Stimulated activated naive CD4-positive, alpha-beta T cell treated with Interleukin-2 at 50 U/mL for 16 hours (primary cell): ENCODE measurements around the gene PPP2R2C.

Source experiments
- DNase-seq: peaks from one replicate; lab custom pipeline; 2025; lab: John Stamatoyannopoulos, UW

Gene PPP2R2C

DNA sequence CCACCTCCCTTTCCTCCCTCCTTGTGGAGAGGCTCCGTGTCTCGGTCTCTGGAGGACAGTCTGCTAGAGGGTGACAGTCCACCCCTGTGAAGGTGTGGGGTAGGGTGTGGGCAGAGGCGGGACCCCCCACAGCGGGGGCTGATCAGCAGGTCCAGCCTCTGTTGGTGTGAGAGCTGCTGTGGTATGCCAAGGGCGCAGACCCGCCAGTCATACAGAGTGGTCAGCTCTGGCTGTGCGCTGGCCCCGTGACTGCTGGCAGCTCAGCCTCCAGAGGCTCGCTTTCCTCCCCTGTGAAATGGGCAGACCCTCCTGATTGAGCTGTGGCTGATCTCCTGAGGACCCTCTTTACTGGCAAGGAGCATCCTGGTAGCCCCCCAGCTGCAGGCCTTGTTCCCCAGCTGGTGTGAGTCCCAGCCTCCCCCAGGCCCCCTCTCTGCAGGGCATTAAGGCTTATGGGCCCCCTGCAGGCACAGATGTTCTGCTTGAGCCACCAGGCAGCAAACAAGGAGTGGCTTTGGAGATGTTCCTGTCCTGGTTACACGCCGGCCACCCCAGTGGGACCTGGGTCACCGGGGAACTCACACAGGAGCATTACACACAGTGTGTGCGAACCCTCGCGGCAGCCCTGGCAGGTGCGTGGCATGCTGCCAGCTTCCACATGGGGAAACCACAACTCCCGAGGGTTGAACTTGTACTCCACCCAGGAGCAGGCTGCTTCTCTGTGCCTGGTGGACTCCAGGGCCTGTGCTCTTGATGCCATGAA, 76.8 kb downstream of the PPP2R2C start:
- DNase-seq, result no peak

DNA sequence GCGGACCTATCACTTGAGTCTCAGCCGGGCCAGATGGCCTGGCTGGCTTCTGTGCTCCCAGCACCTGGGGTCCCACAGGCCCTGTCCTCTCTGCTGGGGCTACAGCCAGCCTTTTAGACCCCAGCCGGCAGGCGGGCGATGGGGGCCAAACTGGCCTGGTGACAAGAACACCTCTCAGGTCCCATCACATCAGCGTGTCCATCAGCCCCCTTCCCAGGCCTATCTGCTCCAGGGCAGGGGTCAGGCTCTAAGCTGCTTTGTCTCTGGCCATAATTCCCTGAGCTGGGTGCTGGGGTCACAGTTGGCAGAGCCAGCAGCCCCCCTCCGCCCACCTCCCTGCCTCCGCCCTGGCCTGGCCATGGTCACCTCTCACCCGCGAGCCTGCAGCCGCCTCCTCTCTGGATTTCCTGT, 77.7 kb downstream of the PPP2R2C start:
- DNase-seq, result no peak

DNA sequence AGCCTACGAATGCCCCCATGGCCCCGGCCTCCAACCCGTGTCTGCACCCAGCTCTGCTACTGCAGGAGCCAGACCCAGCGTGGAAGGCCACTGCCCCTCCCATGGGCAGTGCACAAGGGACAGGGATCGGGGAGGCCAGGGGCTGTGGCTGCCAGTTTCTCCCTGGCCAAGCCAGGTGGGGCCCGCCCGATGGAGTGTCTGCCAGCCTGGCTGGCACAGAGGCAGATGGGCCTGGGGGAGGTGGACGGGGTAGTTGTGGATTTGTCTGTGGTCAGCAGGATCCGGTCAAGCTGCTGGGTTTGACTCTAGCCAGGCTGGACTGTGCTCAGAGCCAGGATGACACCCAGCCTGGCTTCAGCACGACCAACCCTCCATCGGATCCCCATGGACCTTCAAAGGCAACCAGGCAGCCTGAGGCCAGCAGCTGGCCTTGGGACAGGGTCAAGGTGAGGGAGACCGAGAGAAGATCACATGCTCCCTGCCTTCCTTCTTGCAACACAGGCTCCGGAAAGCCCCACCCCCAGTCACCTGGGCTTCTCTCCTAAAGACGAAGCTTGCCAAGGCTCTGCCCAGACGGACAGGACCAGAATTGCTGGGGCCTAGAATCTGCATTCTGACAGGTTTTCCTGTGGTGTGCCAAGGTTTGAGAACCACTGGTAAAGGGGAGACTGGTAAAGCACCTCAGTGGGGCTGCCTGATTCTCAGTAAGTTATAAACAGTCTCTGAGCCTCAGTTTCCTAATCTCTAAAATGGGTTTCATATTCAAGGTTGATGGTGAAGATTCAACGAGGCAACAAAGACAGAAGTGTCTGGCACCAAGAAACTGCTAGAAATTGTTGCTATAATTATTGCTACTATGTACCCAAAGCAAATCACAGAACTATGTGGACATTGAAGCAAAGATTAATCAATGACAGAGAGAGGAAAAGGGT, 78.6 kb downstream of the PPP2R2C start:
- no peak for DNase-seq

DNA sequence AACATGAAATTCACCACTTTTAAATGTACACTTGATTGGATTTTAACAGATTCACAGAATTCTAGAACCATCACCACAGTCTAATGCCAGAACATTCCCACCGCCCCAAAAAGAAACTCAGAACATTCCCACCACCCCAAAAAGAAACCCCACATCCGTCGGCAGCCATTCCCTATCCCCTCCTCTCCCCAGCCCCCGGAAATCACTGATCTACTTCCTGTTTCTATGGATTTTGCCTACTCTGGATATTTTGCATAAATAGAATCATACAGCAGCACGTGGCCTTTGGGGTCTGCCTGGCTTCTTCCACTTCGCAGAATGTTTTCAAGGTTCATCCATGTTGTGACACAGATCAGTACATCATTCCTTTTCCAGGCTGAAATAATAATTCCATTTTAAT, 79.3 kb downstream of the PPP2R2C start:
- no peak for DNase-seq

DNA sequence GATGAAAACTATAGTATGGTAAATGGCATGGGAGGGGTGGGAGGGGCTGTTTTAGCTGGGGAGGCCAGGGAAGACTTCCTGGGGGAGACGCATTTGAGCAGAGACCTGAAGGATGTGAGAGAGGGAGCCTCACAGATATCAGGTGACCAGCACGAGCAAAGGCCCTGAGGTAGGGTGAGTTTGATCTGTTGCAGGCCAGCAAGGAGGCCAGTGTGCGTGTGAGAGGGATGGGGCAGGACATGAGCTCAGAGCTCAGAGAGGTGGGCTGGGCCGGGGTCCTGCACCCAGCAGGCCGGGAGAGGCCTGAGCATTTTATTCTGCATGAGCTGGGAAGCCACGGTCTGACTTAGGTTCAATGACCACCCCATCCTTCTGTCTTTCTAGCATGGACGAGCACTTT, 80.0 kb downstream of the PPP2R2C start:
- no peak for DNase-seq

DNA sequence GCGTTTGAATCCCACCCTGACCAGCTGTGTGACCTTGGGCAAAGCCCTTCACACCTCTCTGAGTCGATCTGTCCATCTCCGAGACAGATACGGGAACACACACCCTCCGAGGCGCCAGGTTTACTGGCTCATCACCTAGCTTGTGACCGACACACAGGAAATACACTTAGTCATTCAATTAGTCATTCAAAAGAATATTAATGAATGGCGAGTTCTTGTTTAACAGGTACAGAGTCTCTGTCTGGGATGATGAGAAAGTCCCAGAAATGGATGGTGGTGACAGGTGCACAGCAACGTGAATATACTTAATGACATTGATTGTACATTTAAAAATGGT, 80.6 kb downstream of the PPP2R2C start:
- no peak for DNase-seq

DNA sequence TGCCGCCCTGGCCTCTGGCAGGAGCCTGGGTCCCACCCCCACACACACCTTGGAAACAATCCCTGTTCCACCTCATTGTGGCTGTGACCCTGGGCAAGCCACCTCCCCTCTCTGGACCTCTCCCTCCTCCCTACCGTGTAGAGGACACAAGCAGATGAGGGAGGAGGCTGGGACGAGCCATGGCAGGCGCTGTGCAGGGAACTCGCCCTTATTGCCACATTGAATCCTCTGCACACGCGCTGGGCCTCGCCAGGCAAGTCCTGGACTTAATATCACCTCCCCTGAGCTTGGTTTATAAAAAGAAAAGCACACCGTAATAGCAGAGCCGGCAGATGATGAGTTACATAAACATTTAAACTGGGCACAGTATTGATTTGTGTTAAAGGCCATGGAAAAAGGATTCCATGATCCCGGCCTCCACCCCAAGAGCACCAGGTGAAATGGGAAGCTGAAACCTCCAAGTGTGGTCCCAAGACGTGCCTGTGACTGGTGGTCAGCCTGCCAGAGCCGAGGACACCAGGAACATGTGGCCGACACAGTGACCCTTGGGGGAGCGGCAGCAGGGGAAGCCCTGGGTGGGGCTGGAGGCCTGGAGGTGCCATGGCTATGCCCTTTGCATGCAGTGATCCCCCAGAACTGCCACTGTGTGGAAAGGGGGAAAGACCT, 81.1 kb downstream of the PPP2R2C start:
- no peak for DNase-seq

DNA sequence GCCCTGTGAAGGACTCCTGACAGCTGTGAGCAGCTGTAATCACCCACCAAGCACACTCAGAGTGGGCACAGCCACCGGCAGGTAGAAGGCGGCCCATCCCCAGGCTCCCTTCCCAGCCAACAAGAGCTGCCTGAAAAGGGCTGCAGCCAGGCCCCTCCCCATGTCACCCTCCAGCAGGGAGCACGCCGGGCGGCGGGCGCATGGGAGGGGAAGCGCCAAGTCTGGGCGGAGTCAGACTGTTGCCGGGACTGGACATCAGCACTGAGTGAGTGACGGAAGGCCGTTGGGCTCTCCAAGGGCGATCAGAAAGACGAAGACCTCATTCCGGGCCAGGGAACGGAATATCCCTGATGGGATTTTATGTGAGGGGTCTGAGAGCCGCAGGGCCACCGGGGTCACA, 82.1 kb downstream of the PPP2R2C start:
- DNase-seq, result no peak

DNA sequence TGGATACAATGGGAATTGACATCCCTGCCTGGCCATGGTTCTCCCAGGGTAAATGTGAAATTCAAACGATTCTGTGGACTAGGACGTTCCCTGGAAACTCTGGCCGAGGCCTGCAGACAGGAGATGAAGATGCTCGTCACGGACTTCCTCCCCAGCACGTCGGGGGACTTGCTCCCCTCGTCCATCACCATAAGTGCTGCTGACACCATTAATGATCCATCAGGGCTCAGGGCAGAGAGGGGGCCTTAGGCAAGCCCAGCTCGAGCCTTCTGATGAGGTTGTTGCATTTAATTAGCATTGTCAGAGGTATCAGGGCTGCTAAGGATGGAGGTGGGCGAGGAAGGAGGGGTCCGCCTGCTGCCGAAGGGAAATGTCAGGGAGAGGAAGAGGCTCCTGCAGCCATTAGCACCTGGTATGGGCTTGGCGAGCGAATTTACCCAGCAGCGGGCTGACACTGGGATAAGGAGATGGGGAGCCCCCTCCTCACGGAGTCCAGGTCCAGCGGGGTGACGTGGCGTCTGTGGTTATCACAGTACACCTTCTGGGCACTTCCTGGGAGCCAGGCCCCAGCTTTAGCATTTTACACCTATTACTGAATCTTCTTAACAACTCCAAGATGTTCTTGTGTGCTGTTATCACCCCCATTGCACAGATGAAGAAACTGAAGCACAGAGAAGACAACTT, 83.1 kb downstream of the PPP2R2C start:
- no peak for DNase-seq

DNA sequence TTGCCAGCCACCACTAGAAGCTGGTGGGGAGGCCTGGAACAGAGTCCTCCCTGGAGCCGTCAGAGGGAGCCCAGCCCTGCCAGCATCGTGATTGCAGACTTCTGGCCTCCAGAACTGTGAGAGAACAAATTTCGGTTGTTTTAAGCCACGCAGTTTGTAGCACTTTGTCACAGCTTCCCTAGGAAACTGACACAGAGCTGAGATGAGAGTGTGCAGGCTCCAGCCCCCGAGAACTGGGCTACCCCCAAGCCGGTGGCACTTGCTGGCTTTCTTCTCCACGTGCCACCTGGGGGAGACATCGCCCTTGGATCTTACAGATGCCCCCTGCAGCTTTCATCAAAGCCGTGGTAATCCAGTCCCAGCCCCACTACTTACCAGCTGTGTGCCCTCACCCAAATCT, 83.7 kb downstream of the PPP2R2C start:
- DNase-seq, result no peak

DNA sequence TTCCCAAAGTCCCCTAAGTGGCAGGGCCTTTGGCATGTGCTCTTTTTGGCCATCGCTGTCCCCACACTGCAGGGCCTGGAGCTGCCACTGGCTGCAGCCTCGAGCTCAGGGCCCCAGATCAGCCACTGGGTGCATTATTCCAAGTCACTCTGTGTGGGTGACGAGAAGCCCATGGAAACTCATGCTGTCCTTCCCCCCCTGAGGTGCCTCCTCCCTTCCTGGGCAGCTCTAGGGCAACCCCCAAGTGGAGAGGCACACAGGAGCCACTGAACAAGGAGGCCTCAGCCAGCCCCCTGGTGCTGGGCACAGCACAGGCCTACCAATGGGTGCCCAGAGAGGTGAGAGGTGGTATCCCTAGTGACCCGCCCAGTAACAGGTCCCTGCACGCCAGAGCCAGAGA, 84.5 kb downstream of the PPP2R2C start:
- no peak for DNase-seq

DNA sequence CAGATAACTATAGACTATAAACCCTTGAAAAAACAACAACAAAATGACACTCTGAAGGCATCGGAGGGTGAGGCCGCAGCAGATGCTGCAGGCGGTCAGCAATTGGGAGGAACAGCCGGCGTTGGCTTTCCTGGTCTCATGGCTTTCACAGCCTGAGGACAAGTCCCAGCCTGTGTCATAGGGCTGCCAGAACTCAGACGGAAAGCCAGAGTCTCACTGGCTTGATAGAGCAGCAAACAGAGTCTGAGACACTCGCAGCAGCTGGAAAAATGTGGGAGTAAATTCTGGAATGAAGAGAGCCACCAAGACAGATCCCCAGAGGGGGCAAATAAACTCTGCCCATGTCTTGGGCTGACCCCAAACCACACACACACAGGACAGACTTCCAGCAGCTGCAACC, 86.3 kb downstream of the PPP2R2C start:
- DNase-seq, result no peak

DNA sequence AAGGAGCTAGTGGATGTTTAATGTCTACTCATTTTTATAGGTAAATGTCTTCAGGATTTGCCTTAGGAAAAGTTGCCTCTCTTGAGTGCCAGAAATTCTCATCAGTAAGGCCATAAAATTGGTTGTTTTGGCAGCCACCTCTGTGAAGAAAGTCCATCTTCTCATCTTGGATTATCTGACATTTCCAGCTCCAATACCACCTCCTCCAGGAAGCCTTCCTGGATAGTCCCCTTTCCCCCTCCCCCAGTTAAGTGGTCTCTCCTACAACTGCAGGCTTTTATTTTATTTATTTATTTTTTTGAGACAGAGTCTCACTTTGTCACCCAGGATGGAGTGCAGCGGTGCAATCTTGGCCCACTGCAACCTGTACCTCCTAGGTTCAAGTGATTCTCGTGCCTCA, 87.1 kb downstream of the PPP2R2C start:
- DNase-seq, result no peak

DNA sequence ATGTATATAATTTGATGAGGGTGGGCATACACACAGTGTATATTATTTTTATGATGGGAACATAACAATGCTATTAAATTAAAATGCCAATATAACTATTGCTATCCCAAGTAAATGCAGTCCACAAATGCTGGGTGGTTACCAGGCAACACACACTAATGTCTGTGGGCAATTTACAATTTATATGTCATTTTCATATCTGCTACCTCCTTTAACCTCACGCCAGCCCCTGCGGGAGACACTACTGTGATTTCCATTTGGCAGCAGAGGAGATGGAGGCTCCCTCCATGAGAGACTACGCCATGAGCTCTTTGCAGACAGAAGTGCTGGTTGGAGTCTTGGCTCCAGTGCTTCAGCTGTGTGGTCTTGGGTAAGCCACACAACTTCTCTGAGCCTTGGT, 87.9 kb downstream of the PPP2R2C start:
- no peak for DNase-seq

DNA sequence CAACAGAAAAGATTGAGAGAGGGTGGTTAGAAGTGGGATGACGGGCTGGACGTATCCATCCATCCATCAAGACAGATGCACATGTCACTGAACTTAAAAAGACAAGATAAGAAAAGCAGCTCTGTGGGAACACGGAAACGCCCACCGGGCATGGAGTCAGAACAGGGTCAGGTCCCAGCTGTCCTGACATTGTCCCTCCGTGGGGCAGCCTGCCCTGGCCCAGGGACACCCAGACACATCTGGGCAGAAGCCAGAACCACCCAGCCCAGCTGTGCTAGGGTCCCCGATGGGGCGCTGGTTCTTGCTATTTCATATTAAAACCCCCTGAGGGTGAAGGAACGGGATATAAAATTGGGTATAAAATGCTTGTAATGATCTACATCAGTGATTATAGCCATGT, 88.5 kb downstream of the PPP2R2C start:
- DNase-seq, result no peak

DNA sequence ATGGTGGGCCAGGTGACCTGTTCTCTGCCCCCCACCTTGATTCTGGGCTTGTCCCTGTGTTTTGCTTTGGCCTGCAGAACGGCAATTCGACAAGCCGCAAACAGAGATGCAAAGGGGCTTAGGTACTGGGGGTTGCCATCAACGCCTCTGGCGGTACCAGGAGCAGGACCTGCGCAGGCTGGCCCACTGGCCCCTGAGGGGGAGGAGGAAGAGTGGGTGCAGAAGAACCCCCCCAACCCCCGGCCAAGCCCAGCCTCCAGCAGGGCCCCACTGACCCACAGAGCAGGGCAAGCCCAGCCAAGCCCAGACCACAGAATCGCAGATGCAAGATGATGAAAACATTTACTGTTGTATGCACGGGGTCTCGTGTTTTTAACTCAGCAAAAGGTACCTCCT, 89.4 kb downstream of the PPP2R2C start:
- no peak for DNase-seq

DNA sequence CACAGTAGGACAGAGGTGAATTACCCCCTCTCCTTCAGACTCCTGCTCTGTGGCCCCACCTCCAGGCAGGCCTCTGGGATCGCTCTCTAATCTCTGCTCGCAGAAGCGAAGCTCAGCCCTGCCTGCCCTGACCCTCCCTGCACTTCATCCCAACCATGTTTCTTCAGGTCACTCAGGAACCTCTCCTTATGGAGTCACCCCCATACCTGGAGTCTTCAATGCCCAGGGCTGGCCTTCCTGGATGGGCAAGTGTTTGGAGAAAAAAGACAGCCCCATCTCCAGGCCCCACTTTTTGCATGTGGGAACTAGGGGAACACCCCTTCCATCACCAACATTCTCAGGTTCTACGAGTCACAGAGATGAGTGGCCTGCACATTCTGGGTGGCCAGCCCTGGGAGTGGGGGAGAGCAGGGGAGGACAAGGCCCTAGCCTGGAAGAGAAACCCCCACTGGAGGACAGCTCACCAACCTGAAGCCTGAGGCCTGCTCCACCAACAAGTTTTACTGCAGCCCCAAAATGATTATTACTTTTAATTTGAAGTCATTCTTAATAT, 90.8 kb downstream of the PPP2R2C start:
- no peak for DNase-seq

DNA sequence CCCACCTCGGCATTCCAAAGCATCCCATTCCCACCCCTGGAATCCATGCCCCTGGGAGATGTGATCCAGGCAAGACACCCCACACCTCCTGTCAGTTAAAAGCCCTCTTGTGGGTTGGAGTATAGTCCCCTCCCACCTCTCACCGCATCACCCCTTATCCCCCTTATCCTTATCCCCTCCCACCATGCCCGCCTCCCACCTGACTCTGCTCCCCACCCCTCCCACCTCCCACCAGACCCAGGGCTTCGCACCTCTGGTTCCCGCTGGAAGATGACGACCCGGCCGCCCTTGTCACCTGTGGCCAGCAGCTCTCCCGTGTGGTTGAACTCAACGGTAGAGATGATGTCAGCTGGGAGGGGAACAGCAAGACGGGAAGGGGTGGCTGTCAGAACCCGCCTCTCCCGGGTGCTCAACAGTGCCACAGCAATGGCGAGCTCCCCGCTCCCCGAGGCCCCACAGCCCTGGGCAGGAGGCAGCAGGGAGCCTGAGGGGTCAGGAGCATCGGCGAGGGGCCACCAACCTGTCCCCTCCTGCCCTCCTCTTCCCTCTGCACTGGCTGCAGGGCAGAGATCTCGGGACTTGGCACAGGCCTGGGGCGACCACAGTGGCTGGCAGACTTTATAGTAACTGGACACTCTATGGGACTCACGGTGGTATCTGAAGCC, 91.5 kb downstream of the PPP2R2C start:
- no peak for DNase-seq

DNA sequence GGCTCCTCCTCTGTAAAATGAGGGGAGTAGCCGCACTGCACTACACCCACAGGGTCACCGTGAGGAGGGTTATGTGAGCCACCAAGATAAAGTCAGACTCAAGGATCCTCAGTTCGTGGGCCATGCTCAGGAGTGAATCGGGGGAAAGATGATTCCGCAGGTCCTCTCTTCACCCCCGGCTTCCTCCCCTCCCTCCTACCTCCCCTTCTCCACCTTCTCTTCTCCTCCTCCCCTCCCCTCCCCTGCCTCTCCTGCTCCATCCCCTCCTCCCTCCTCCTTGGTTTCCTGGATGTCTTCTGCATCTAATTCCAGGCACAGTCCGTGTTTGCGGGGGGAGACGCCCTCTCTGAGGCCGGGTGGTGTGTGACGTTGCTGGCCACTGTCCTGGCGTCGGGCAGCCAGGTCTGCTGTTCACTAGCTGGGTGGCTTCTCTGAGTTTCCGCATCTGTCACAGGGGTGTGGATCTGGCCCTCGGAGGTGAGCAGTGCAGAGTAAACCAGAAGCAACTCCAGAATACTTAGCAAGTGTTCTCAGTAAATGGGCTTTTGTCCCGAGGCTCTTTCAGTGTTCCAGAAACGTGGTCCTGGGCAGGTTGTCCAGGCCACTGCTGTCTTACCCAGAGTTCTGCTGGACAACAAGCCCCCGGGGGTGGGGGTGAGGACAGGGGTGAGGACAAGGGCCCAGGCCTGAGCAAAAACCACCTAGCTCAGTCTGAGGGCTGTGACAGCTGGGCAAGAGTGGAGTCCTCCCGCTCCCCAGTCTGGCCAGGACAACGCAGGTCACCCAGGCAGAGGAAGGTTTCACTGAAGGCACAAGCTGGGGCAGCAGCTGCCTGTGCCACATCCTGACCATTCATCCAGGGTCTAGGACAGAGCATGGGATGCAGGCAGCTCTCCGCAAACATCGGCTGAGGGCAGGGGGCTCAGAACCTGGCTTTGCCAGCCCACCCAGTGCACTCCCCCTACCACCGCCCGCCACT, 92.4 kb downstream of the PPP2R2C start:
- no peak for DNase-seq
